Fibroblast of the aortic adventitia (primary cell): ENCODE results near the gene TBATA. TPM values are rescaled to one million over a fixed set of nuclear protein-coding genes. Genes with fewer than 3 reads are reported as not detected.
"Not testable (repeated sequence)": the region's sequence is repeated elsewhere in the genome, so short reads cannot be mapped to it uniquely, and the experiment has no call there.

Experiments used
- DNase-seq: peaks from one replicate; pipeline ENCODE4 v3.0.0-alpha.2; 2010; ENCODE audit warnings: low read depth
- H3K4me3 ChIP-seq: 2 replicates; pipeline ENCODE4 v1.5.1; 2011; ENCODE audit warnings: low read depth, mild to moderate bottlenecking, control low read depth, low read length, moderate library complexity
- total RNA-seq: library from RNA; depleted of rRNA; stranded (reverse); fragments of >200 nt; gene quantifications from 2 replicates; pipeline ENCODE4 v1.2.3, GENCODE V29; 2012; ENCODE audit warnings: low replicate concordance
- TF ChIP-seq, protein P1 (sequence below): IDR thresholded peaks from 2 replicates; pipeline ENCODE4 v1.5.1; 2011; ENCODE audit warnings: mild to moderate bottlenecking, low read length, control low read depth, inconsistent platforms; ENCODE audit not compliant: insufficient read depth

Gene TBATA
- total RNA-seq, 1 donor = not detected

DNA sequence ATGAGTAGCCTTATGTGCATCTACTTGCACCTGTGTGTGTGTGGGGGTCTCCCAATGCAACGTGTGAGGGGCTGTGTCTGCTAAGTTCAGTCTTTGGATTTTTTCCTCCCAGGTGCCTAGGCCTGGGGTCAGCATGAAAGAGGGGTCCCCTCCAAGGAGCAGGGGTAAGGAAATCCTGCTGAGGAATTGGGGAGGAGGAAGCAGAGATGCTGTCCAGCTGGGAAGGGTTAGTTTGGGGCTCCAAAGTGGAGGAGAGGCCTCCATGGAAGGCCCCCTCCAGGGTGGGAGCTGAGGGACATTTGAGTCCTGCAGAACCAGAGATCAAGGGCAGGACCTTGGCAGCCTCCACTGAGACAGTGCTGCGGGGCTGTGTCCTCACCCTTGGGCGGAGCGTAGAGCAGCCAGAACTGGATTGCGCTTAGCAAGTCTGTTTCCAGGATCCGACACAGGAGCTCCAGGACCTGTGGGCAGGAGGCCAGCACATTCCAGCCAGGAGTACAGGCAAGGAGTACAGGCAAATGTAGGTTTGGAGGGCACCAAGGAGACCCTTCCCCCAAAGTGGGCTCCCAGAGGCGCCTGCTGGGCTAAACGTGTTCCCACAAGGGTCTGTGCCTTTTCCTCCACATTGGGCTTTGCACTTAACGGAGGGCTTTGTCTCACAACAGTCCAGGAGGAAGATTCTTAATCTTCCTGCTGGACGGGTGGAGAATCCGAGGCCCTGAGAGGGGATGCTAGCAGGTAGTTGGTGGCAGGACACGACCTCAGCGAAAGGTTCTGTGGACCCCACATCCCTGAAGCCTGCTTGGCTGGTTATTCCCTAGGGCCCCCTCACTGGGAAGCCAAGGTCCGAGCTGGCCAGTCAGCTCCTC is 10.1 kb downstream of the TBATA start:
- no peak for DNase-seq
- TF ChIP-seq, protein P1, sequence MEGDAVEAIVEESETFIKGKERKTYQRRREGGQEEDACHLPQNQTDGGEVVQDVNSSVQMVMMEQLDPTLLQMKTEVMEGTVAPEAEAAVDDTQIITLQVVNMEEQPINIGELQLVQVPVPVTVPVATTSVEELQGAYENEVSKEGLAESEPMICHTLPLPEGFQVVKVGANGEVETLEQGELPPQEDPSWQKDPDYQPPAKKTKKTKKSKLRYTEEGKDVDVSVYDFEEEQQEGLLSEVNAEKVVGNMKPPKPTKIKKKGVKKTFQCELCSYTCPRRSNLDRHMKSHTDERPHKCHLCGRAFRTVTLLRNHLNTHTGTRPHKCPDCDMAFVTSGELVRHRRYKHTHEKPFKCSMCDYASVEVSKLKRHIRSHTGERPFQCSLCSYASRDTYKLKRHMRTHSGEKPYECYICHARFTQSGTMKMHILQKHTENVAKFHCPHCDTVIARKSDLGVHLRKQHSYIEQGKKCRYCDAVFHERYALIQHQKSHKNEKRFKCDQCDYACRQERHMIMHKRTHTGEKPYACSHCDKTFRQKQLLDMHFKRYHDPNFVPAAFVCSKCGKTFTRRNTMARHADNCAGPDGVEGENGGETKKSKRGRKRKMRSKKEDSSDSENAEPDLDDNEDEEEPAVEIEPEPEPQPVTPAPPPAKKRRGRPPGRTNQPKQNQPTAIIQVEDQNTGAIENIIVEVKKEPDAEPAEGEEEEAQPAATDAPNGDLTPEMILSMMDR = no peak
- no peak overlapping the region for H3K4me3 ChIP-seq

DNA sequence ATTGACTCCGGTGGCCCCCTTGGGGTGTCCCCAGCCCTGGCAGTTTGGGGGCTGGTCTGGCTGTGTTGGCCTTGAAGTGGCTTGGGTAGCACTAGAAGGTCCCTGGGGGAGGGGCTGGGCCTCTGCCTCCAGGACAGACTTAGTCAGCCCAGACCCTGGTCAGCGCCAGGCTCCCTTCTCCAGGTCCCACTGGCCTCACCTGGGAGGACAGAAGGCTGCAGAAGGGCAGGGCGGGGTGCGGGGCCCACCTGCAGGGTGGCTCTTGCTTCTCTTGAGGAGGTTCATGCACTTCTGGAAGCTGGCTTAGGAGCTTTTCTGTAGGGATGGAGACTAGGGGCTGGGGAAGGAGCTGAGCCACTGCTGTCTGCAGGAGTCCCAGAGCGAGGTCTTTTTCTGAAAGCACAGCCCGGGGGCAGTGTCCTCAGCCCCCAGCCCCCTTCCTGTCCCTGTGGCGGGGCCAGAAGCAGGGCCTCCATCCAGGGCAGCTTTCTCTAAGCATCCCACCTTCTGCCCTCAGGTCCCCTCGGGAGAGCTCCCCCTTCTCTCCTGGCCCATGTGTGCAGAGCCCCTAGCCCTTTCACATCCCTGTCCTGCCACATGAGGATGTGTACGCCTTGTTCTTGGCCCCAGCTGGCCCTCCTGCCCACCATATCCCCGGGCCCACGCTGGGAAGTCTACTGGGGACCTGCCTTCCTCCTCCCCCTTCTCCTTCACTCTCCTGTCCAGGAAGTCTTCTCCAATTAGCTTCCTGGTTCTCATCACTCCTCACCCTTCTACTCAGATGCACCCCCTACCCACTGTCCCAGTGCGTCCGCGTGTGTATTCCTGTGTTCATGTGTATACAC is 11.0 kb downstream of the TBATA start:
- DNase-seq = no peak
- H3K4me3 ChIP-seq = no peak overlapping the region
- TF ChIP-seq, protein P1 = no peak

DNA sequence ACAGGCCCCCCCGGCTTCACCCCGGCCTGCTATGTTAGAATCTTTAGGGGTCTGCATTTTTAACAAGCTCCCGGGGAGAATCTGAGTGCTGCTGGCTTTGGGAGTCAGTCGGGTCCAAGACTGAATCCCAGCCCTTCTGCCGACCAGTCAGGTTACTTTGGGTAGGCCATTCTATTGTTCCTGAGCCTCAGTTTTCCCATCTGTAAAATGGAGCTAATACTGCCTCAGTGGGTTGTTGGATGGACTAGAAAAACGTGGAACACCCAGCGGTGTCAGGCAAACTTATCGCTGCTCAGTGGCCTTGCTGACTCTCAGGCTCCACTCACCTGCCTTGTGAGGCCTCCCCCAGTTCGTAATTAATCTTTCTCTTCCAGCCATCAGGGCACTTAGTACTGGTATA is 11.7 kb downstream of the TBATA start:
- H3K4me3 ChIP-seq = no peak overlapping the region
- TF ChIP-seq, protein P1 = no peak
- no peak for DNase-seq

DNA sequence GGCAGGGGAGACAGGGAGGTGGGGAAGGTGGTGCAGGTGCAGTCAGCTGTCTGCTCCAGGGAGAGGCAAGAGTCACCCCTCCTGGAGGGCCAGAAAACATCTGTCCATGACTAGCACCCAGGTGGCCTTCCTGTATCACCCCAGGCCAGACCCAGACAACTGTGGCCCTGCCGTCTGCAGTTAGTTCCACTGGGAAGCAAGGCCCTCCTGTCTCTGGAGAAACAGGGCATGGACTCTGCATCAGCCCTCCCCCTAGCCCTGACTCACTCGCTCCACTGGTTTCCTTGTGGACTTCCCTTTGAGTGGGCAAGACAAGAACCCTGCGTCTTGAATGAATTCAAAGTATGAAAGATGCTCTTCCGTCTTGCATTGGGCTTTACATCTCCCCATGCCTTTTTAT is 12.6 kb downstream of the TBATA start:
- no peak overlapping the region for H3K4me3 ChIP-seq
- TF ChIP-seq, protein P1 = no peak
- no peak for DNase-seq

DNA sequence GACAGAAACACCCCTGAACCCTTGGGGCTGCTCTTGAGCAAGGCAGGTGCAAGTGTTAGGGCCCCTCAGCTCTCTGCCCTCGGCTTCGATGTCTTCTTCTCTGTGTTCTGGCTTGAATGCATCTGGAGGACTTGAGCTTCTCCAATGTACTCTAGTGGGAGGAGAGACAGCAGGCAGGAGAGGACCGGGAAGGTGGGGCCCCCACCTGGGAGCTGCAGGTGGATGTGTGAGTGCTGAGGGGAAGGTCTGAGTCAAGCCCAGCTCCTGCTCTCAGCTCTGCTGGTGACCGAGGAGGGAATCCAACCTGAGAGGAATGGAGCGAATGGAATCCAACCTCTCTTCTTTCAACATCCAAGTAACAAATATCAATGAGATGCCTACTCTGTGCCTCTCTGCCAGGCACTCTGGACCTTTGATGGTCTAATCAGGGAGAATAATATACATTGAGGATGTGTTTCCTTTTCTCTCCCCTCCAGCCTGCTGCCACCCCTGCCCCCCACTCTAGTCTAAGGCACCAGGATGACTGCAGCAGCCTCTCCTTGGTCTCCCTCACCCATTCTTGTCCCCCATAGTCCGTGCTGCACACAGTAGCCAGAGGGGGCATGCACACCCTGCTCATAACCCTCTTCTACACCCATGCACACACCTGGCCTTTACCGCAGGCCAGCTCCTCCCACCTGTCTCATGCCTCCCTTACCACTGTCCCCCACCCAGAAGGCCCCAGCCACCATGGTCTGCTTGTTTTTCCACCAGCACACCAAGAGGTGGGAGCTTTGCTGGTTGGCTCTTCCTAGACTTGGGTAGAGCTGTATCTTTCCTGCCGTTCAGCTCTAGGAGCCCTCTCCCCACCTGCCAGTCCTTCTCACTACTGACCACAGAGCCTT is 13.6 kb downstream of the TBATA start:
- H3K4me3 ChIP-seq = no peak overlapping the region
- DNase-seq = no peak
- TF ChIP-seq, protein P1 = no peak

DNA sequence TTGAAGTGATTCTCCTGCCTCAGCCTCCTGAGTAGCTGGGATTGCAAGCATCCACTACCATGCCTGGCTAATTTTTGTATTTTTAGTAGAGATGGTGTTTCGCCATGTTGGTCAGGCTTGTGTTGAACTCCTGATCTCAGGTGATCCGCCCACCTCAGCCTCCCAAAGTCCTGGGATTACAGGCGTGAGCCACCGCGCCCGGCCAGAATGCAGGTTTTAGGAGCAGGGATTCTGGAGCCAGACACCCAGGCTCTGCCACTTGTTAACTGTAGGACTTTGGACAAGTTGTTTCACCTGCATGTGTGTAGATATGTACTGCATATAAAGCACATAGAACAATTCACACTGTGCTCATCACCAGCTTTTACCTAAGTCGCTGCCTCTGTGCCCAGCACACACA is 14.7 kb downstream of the TBATA start:
- not testable (repeated sequence) for H3K4me3 ChIP-seq, DNase-seq
